Myocyte (in vitro differentiated cells): Measurements from ENCODE around the gene CFAP97. TPM values are rescaled to one million over a fixed set of nuclear protein-coding genes. Genes with fewer than 3 reads are reported as not detected.

Experiments used
- DNase-seq: peaks from one replicate; pipeline ENCODE4 v3.0.0-alpha.2; 2012; ENCODE audit warnings: low read depth
- total RNA-seq: library from RNA; depleted of rRNA; stranded (reverse); fragments of >200 nt; gene quantifications from 2 replicates; pipeline ENCODE4 v1.2.3, GENCODE V29; 2014

The CFAP97 gene
- total RNA-seq, 1 donor from 2014 or later: 36.2 TPM

GRCh38 chr4:185110375-185110823 is 93.4 kb downstream of the CFAP97 start:
- no peak for DNase-seq

DNA sequence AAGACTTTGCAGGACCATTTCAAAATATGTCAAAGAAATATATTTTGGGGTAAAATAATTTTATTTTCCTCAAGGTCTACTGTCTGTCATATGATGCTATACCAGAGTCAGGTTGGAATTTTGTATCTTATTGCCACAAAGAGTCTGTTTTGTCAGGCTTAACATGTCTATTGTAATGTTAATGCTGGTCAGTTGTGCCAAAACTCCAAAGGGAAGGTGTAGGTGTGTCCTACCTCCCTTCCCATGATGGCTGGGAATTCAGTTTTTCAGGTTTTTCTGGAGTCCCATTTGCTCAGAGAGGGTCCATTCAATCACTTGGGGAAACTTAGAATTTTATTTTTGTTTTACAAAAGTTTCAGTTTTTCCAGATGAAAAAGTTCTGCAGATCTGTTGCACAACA is 94.1 kb downstream of the CFAP97 start:
- DNase-seq: no peak

Other genes starting within 250 kb of the CFAP97 start
- gene HELT, start 185.5 kb downstream of the CFAP97 start, total RNA-seq: not detected in 2 replicates
- 47.7 and 96.2 TPM in 2 replicates for gene SLC25A4, start 60.7 kb downstream of the CFAP97 start, total RNA-seq
- 12.9 and 16.7 TPM in 2 replicates for gene SNX25, start 5.6 kb upstream of the CFAP97 start, total RNA-seq
- 1.3 and 1.6 TPM in 2 replicates for gene LRP2BP, start 191.9 kb upstream of the CFAP97 start, total RNA-seq
- 5.6 and 7.3 TPM in 2 replicates for gene ANKRD37, start 192.8 kb upstream of the CFAP97 start, total RNA-seq
- gene UFSP2, start 222.0 kb upstream of the CFAP97 start, total RNA-seq: 38.4 and 43.3 TPM in 2 replicates